ENCODE results near the gene SCFD2. TPM values are rescaled to one million over a fixed set of nuclear protein-coding genes. Genes with fewer than 3 reads are reported as not detected.

Gene SCFD2
- total RNA-seq, 1 experiment from 2014 or later, result 7.4 TPM

GRCh38 chr4:53137468-53137867 lies 228.4 kb downstream of the SCFD2 start:
- CTCF ChIA-PET, result no interaction called here

DNA sequence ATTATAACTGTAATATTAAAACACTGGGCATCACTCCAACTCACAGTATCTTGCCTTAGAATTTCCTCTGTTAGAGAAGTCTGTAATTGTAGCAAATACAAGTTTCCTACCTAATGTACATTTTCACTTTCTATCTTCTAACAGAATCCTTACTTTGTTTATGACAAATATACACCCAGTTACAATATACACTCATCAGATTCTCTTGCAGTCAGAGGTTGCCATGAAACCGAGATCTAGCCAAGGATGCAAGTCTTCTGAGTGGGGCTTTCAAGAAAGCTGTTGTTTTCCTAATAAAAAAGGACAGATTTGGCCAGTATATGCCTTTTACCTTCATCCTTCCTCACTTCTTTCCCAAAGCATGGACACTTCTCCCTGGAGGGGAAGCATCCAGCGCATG lies 228.9 kb downstream of the SCFD2 start:
- intact Hi-C loops (cut with micrococcal nuclease; ENCODE audit: unreplicated experiment) (no loop called here), in situ Hi-C loops (cut with HindIII; ENCODE audit: low pct_unique_long_range_greater_than_20kb, low sequenced_read_pairs) (no loop called here)
- H3K27ac ChIP-seq (ENCODE audit: low read length), result no peak overlapping the region
- DNase-seq (ENCODE audit: low read depth, low spot score), result no peak
- ATAC-seq, result no peak
- H3K4me3 ChIP-seq (ENCODE audit: low read depth in 2 of 2, low read length in 2 of 2), result no peak overlapping the region
- no peaks in the 10 kb centered on the region for H3K9me3 ChIP-seq (ENCODE audit: control insufficient read depth, insufficient read depth, low read depth, low read length)
- no peaks in the 10 kb centered on the region for H3K4me1 ChIP-seq (ENCODE audit: control insufficient read depth, insufficient read depth, low read length)
- H3K27me3 ChIP-seq (ENCODE audit: control insufficient read depth, insufficient read depth, low read length), result no peaks in the 10 kb centered on the region
- H3K36me3 ChIP-seq (ENCODE audit: control insufficient read depth, insufficient read depth, low read length), result no peaks in the 10 kb centered on the region
- CTCF ChIA-PET, result no interaction called here
- POLR2A ChIA-PET, result no interaction called here
- BruUV-seq (replicated peaks), result no TSS peak
- TF ChIP-seq, protein P1, sequence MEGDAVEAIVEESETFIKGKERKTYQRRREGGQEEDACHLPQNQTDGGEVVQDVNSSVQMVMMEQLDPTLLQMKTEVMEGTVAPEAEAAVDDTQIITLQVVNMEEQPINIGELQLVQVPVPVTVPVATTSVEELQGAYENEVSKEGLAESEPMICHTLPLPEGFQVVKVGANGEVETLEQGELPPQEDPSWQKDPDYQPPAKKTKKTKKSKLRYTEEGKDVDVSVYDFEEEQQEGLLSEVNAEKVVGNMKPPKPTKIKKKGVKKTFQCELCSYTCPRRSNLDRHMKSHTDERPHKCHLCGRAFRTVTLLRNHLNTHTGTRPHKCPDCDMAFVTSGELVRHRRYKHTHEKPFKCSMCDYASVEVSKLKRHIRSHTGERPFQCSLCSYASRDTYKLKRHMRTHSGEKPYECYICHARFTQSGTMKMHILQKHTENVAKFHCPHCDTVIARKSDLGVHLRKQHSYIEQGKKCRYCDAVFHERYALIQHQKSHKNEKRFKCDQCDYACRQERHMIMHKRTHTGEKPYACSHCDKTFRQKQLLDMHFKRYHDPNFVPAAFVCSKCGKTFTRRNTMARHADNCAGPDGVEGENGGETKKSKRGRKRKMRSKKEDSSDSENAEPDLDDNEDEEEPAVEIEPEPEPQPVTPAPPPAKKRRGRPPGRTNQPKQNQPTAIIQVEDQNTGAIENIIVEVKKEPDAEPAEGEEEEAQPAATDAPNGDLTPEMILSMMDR (IDR thresholded peaks at IDR 0.05), result no peak
- no peak for TF ChIP-seq SIN3A (IDR thresholded peaks at IDR 0.05; ENCODE audit: borderline replicate concordance, insufficient read depth, low read depth, low read length)
- TF ChIP-seq, protein P2, sequence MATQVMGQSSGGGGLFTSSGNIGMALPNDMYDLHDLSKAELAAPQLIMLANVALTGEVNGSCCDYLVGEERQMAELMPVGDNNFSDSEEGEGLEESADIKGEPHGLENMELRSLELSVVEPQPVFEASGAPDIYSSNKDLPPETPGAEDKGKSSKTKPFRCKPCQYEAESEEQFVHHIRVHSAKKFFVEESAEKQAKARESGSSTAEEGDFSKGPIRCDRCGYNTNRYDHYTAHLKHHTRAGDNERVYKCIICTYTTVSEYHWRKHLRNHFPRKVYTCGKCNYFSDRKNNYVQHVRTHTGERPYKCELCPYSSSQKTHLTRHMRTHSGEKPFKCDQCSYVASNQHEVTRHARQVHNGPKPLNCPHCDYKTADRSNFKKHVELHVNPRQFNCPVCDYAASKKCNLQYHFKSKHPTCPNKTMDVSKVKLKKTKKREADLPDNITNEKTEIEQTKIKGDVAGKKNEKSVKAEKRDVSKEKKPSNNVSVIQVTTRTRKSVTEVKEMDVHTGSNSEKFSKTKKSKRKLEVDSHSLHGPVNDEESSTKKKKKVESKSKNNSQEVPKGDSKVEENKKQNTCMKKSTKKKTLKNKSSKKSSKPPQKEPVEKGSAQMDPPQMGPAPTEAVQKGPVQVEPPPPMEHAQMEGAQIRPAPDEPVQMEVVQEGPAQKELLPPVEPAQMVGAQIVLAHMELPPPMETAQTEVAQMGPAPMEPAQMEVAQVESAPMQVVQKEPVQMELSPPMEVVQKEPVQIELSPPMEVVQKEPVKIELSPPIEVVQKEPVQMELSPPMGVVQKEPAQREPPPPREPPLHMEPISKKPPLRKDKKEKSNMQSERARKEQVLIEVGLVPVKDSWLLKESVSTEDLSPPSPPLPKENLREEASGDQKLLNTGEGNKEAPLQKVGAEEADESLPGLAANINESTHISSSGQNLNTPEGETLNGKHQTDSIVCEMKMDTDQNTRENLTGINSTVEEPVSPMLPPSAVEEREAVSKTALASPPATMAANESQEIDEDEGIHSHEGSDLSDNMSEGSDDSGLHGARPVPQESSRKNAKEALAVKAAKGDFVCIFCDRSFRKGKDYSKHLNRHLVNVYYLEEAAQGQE (IDR thresholded peaks at IDR 0.05; ENCODE audit: insufficient read depth in 1 of 2, low read depth in 2 of 2, low read length in 1 of 2), result no peak
- no peak for TF ChIP-seq POLR2AphosphoS5 (IDR thresholded peaks at IDR 0.05; ENCODE audit: low read depth, low read length)
- no peak for TF ChIP-seq TCF7L2 (IDR thresholded peaks at IDR 0.05; ENCODE audit: low read depth, low read length)

More at GRCh38 chr4:53137468-53137867, 228.4 kb downstream of the SCFD2 start:
- POLR2A ChIA-PET, result no interaction called here
- no peak overlapping the region for H3K27ac ChIP-seq (ENCODE audit: low read length)
- no peak overlapping the region for H3K4me3 ChIP-seq (ENCODE audit: low read depth in 2 of 2, low read length in 2 of 2)
- in situ Hi-C loops (cut with HindIII; ENCODE audit: low pct_unique_long_range_greater_than_20kb, low sequenced_read_pairs), result no loop called here
- no peaks in the 10 kb centered on the region for H3K4me1 ChIP-seq (ENCODE audit: control insufficient read depth, insufficient read depth, low read length)
- ATAC-seq, result no peak
- H3K9me3 ChIP-seq (ENCODE audit: control insufficient read depth, insufficient read depth, low read depth, low read length), result no peaks in the 10 kb centered on the region
- no TSS peak for BruUV-seq (replicated peaks)
- TF ChIP-seq, protein P1 (IDR thresholded peaks at IDR 0.05), result no peak
- no peak for TF ChIP-seq SIN3A (IDR thresholded peaks at IDR 0.05; ENCODE audit: borderline replicate concordance, insufficient read depth, low read depth, low read length)
- TF ChIP-seq, protein P2 (IDR thresholded peaks at IDR 0.05; ENCODE audit: insufficient read depth in 1 of 2, low read depth in 2 of 2, low read length in 1 of 2), result no peak
- intact Hi-C loops (cut with micrococcal nuclease; ENCODE audit: unreplicated experiment), result no loop called here
- DNase-seq (ENCODE audit: low read depth, low spot score), result no peak
- no peaks in the 10 kb centered on the region for H3K27me3 ChIP-seq (ENCODE audit: control insufficient read depth, insufficient read depth, low read length)
- no peaks in the 10 kb centered on the region for H3K36me3 ChIP-seq (ENCODE audit: control insufficient read depth, insufficient read depth, low read length)
